CD4-positive, alpha-beta T cell treated with Interleukin-2 at 100 ng/mL for 4 hours (primary cell): ENCODE measurements around the gene ZNF554.

Experiments used
- DNase-seq: peaks from one replicate; pipeline ENCODE4 v3.0.0-alpha.2; 2020; ENCODE audit warnings: low spot score

The ZNF554 gene

GRCh38 chr19:2867025-2867991, 47.6 kb downstream of the ZNF554 start, which contains the start of gene ZNF556:
ZNF556 (plus strand) TSS chr19:2867335; CDS start chr19:2867422, 87 bp downstream.
- no peak for DNase-seq

DNA sequence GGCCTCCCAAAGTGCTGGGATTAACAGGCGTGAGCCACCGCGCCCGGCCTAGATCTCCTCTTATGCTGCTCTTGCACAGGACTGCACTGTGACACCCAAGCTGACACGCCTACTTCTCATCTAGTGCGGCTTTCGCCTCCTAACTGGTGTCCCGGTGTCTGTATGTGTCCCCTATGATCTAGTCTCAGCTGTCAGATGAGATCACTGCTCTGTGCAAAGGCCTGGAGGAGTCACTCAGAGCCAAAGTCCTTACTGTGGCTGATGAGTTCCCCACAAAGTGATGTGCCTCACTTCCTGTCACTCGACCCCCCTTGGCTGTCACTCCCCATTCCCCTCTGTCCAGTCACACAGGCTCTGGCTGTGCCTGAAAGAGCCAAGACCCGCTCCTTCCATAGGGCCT, 50.0 kb downstream of the ZNF554 start:
- DNase-seq = no peak

GRCh38 chr19:2872175-2872574, 52.5 kb downstream of the ZNF554 start:
- DNase-seq = peak; percentile 10

DNA sequence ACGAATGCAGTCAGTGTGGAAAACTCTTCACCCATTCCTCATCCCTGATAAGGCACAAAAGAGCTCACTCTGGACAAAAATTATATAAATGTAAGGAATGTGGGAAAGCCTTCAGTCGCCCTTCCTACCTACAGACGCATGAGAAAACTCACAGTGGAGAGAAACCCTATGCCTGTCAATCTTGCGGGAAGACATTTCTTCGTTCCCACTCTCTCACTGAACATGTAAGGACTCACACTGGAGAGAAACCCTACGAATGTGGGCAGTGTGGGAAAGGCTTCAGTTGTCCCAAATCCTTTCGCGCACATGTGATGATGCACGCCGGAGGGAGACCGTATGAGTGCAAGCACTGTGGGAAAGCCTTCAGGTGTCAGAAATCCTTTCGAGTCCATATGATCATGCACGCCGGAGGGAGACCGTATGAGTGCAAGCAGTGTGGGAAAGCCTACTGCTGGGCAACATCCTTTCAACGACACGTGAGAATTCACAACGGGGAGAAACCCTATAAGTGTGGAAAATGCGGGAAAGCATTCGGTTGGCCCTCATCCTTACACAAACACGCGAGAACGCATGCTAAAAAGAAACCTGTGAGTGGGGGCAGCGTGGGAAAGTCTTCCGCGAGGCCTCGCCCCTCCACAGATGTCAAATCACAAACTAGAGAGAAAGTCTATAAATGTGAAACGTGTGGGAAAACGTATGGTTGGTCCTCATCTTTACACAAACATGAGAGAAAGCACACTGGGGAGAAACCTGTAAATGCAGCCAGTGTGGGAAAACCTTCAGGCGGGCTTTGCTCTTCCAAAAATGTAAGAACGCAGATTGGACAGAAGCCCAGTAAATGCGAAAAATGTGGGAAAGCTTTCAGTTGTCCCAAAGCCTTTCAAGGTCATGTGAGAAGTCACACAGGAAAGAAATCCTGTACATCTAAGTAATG, 58.0 kb downstream of the ZNF554 start:
- DNase-seq = no peak

- no peak for DNase-seq
Observed at GRCh38 chr19:2883686-2884439, 64.2 kb downstream of the ZNF554 start.

DNA sequence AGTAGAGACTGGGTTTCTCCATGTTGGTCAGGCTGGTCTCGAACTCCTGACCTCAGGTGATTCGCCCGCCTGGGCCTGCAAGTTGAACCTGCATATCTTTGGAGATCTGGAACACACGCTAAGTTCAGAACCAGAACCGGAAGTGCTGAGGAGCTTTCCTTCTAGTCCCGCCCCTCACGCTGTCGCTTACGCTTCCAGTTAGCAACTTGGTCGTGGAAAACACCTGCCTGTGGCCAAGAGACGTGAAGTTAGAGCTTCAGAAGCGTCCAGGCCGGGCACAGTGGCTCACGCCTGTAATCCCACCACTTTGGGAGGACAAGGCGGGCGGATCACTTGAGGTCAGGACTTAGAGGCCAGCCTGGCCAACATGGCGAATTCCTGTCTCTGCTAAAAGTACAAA, 66.1 kb downstream of the ZNF554 start:
- DNase-seq = no peak
